Measurements from ENCODE around the gene C16orf96. TPM values are rescaled to one million over a fixed set of nuclear protein-coding genes. Genes with fewer than 3 reads are reported as not detected.

The C16orf96 gene
- total RNA-seq, 1 experiment from 2014 or later, result 0.10 TPM

DNA sequence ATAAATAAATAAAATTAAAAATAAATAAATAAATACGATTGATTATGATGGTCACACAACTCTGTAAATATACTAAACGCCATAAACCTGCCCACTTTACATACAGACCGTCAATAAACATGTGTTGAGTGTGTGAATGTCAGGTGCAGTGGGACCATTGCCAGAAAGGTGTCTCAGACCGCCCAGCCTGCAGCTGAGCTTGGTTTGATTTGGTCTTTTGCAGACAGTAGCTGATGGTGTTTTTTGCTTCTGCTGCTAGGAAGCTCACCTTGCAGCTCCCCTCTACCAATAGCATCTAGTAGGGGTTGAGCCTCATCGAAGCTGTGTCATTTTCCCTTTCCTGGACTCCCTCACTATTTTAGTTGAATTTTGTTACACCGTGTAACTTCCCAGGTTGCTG is 35.1 kb downstream of the C16orf96 start:
- DNase-seq (ENCODE audit: low read depth, low spot score) (no peak), ATAC-seq (no peak)
- ChIA-PET RAD21 (ENCODE audit: low non-redundant PET in 1 of 2, low total read pairs in 2 of 2, uncharacterized antibody in 2 of 2, unreplicated experiment in 2 of 2) (interaction anchor here in 1 of 2 experiments (0.7 kb wide), 1 partner anchor 33 kb away, joined by 4 read pairs; no protein-coding TSS in a partner anchor), POLR2A (no interaction called here), CTCF (no interaction called here)
- Histone ChIP-seq H3K9me3 (ENCODE audit: control insufficient read depth in 1 of 2, insufficient read depth in 1 of 2, low read depth in 1 of 2, low read length in 2 of 2) (peaks cover 0 to 9% of the 10 kb centered on the region in 2 experiments; a peak in 2 of 4 replicates), H2AFZ (ENCODE audit: low read depth, low read length, poor library complexity, severe bottlenecking) (no peak overlapping the region), H3K4me2 (ENCODE audit: low read length) (no peak overlapping the region), H3K36me3 (ENCODE audit: control insufficient read depth in 1 of 2, insufficient read depth in 2 of 2, low read length in 2 of 2) (no peaks in the 10 kb centered on the region), H3K27ac (ENCODE audit: low read depth, low read length) (no peak overlapping the region), H3K9ac (ENCODE audit: low read length) (no peak overlapping the region), H3K4me1 (ENCODE audit: control insufficient read depth in 1 of 2, insufficient read depth in 2 of 2, low read length in 2 of 2) (no peaks in the 10 kb centered on the region), H4K20me1 (ENCODE audit: insufficient read depth) (no peaks in the 10 kb centered on the region), H3K79me2 (ENCODE audit: insufficient read depth, low read length) (no peaks in the 10 kb centered on the region), H3K4me3 (replicated peaks in 1 of 2; ENCODE audit: low read depth in 1 of 2, low read length in 2 of 2) (no peak overlapping the region), H3K27me3 (ENCODE audit: insufficient read depth, low read length) (no peaks in the 10 kb centered on the region), H3K9me2 (ENCODE audit: insufficient read depth) (no peaks in the 10 kb centered on the region)
- TF ChIP-seq SIN3A (IDR thresholded peaks at IDR 0.05; ENCODE audit: low read depth) (no peak), ELF1 (IDR thresholded peaks at IDR 0.05; ENCODE audit: borderline replicate concordance, low read depth) (no peak), EGR1 (IDR thresholded peaks at IDR 0.05; ENCODE audit: low read depth) (no peak), YY1 (IDR thresholded peaks at IDR 0.05; ENCODE audit: extremely low read depth, insufficient replicate concordance, low read depth, low read length) (no peak), JUND (IDR thresholded peaks at IDR 0.05) (no peak), EZH2 (IDR thresholded peaks at IDR 0.05) (no peak), CEBPB (IDR thresholded peaks at IDR 0.05; ENCODE audit: low read depth) (no peak), SRF (IDR thresholded peaks at IDR 0.05; ENCODE audit: low read depth) (no peak), TCF7L2 (IDR thresholded peaks at IDR 0.05; ENCODE audit: borderline replicate concordance, extremely low read depth, insufficient read depth, insufficient read length) (no peak), FOSL1 (IDR thresholded peaks at IDR 0.05; ENCODE audit: low read depth) (no peak), POLR2A (IDR thresholded peaks at IDR 0.05; ENCODE audit: borderline replicate concordance, extremely low read depth, insufficient read depth, insufficient read length) (no peak), EZH2phosphoT487 (IDR thresholded peaks at IDR 0.05; ENCODE audit: borderline replicate concordance) (no peak), POLR2AphosphoS5 (IDR thresholded peaks at IDR 0.05; ENCODE audit: low read depth, low read length) (no peak), ZFX (IDR thresholded peaks at IDR 0.05) (no peak), SP1 (IDR thresholded peaks at IDR 0.05; ENCODE audit: low read depth) (no peak), ZNF274 (IDR thresholded peaks at IDR 0.05; ENCODE audit: low read depth, low read length) (no peak)
- TF ChIP-seq, protein P1, sequence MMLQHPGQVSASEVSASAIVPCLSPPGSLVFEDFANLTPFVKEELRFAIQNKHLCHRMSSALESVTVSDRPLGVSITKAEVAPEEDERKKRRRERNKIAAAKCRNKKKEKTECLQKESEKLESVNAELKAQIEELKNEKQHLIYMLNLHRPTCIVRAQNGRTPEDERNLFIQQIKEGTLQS (IDR thresholded peaks at IDR 0.05), result no peak
- TF ChIP-seq, protein P2, sequence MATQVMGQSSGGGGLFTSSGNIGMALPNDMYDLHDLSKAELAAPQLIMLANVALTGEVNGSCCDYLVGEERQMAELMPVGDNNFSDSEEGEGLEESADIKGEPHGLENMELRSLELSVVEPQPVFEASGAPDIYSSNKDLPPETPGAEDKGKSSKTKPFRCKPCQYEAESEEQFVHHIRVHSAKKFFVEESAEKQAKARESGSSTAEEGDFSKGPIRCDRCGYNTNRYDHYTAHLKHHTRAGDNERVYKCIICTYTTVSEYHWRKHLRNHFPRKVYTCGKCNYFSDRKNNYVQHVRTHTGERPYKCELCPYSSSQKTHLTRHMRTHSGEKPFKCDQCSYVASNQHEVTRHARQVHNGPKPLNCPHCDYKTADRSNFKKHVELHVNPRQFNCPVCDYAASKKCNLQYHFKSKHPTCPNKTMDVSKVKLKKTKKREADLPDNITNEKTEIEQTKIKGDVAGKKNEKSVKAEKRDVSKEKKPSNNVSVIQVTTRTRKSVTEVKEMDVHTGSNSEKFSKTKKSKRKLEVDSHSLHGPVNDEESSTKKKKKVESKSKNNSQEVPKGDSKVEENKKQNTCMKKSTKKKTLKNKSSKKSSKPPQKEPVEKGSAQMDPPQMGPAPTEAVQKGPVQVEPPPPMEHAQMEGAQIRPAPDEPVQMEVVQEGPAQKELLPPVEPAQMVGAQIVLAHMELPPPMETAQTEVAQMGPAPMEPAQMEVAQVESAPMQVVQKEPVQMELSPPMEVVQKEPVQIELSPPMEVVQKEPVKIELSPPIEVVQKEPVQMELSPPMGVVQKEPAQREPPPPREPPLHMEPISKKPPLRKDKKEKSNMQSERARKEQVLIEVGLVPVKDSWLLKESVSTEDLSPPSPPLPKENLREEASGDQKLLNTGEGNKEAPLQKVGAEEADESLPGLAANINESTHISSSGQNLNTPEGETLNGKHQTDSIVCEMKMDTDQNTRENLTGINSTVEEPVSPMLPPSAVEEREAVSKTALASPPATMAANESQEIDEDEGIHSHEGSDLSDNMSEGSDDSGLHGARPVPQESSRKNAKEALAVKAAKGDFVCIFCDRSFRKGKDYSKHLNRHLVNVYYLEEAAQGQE (IDR thresholded peaks at IDR 0.05; ENCODE audit: low read depth), result no peak
- TF ChIP-seq, protein P3, sequence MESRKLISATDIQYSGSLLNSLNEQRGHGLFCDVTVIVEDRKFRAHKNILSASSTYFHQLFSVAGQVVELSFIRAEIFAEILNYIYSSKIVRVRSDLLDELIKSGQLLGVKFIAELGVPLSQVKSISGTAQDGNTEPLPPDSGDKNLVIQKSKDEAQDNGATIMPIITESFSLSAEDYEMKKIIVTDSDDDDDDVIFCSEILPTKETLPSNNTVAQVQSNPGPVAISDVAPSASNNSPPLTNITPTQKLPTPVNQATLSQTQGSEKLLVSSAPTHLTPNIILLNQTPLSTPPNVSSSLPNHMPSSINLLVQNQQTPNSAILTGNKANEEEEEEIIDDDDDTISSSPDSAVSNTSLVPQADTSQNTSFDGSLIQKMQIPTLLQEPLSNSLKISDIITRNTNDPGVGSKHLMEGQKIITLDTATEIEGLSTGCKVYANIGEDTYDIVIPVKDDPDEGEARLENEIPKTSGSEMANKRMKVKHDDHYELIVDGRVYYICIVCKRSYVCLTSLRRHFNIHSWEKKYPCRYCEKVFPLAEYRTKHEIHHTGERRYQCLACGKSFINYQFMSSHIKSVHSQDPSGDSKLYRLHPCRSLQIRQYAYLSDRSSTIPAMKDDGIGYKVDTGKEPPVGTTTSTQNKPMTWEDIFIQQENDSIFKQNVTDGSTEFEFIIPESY (IDR thresholded peaks at IDR 0.05; ENCODE audit: extremely low read depth, insufficient replicate concordance, low read length), result no peak
- TF ChIP-seq, protein P4, sequence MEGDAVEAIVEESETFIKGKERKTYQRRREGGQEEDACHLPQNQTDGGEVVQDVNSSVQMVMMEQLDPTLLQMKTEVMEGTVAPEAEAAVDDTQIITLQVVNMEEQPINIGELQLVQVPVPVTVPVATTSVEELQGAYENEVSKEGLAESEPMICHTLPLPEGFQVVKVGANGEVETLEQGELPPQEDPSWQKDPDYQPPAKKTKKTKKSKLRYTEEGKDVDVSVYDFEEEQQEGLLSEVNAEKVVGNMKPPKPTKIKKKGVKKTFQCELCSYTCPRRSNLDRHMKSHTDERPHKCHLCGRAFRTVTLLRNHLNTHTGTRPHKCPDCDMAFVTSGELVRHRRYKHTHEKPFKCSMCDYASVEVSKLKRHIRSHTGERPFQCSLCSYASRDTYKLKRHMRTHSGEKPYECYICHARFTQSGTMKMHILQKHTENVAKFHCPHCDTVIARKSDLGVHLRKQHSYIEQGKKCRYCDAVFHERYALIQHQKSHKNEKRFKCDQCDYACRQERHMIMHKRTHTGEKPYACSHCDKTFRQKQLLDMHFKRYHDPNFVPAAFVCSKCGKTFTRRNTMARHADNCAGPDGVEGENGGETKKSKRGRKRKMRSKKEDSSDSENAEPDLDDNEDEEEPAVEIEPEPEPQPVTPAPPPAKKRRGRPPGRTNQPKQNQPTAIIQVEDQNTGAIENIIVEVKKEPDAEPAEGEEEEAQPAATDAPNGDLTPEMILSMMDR (IDR thresholded peaks at IDR 0.05 in 2 of 3, conservative IDR thresholded peaks at IDR 0.05 in 1 of 3; ENCODE audit: borderline replicate concordance in 1 of 3, insufficient read depth in 1 of 3, low read depth in 2 of 3, low read length in 2 of 3), result no peak
- BruUV-seq (replicated peaks), result no TSS peak
- intact Hi-C loops (cut with micrococcal nuclease), result no loop called here
